ENCODE data around the gene GRK1. TPM values are rescaled to one million over a fixed set of nuclear protein-coding genes. Genes with fewer than 3 reads are reported as not detected.

GRK1 gene
- total and polyA plus RNA-seq, 2 of the 8 experiments (the other 6 are each of a cell fraction or from before 2014, with no cell fraction given): 0.12 TPM; not detected in 1

DNA sequence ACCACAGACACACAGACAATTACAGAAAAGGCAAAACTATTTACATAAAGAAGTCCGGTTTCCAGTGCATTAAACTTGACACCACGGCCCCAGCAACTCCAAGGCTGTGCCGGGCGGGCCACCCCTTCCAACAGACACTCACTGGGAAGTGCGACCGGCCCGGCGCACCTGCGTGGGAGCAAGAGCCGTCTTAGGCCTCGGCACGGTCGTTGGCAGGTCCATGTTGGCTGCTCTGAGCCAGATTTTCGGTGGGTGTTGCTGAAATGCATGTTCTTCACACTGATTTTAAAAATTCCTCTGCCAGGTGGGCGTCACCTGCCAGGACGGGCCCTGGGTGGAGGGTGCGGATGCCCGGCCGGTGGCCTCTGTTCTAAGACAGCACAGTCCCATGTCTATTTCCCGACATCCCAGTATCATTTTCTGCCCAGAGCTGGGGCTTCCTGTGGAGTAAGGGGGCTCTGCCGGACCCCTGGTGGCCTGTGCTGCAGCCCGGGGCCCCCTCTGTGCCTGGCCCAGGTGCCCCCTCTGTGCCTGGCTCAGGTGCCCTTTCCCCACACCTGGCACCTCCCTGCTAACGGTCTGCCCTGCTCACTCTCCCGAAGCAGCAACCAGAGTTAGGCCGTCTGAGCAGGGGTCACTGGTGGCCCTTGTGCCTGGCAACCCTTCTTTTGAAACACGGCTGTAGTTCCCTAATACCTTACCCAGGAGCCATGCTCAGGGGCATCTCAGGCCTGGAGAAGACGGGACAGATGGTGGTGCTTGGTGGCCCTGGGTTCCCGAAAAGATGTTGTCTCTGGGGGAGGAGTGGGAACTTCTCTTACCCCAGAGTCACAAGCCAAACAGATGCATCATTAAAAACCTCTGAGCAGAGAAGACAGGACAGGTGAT, 101.2 kb downstream of the GRK1 start (continued):
- TF ChIP-seq, protein P1, sequence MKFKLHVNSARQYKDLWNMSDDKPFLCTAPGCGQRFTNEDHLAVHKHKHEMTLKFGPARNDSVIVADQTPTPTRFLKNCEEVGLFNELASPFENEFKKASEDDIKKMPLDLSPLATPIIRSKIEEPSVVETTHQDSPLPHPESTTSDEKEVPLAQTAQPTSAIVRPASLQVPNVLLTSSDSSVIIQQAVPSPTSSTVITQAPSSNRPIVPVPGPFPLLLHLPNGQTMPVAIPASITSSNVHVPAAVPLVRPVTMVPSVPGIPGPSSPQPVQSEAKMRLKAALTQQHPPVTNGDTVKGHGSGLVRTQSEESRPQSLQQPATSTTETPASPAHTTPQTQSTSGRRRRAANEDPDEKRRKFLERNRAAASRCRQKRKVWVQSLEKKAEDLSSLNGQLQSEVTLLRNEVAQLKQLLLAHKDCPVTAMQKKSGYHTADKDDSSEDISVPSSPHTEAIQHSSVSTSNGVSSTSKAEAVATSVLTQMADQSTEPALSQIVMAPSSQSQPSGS (IDR thresholded peaks at IDR 0.05; ENCODE audit: low read length): no peak
